Motor neuron (in vitro differentiated cells): ENCODE results near the gene KIRREL3. TPM values are rescaled to one million over a fixed set of nuclear protein-coding genes. Genes with fewer than 3 reads are reported as not detected.

ENCODE experiments used
- ATAC-seq, 8 experiments: fragments of 200-7000 bp; cut with Tn5 transposase; replicated peaks in 6 of 8; 2 replicates each; pipeline ENCODE4 v1.8.0; 2021; ENCODE audit warnings: mild to moderate bottlenecking in 8 of 8, moderate library complexity in 8 of 8
- H3K27ac ChIP-seq, 2 donors: fragments of 250-450 bp; sonication (Bioruptor Pico); 2 replicates each; pipeline ENCODE4 v1.9.0; 2021; ENCODE audit warnings: antibody characterized with exemption in 2 of 2, mild to moderate bottlenecking in 2 of 2, moderate library complexity in 1 of 2
- H3K4me1 ChIP-seq, 2 donors: fragments of 250-450 bp; sonication (Bioruptor Pico); replicated peaks in 1 of 2; 2 replicates each; pipeline ENCODE4 v1.6.1; 2021; ENCODE audit warnings: antibody characterized with exemption in 2 of 2, mild to moderate bottlenecking in 2 of 2, moderate library complexity in 1 of 2
- H3K4me3 ChIP-seq, 5 donors: fragments of 250-450 bp; sonication (Bioruptor Pico); 2 replicates each; pipeline ENCODE4 v1.9.0; 2021; ENCODE audit warnings: antibody characterized with exemption in 5 of 5, mild to moderate bottlenecking in 5 of 5, moderate library complexity in 4 of 5
- WGBS, 10 experiments: fragments of 450-650 bp; shearing (Covaris generic); methylation state at CpG; one replicate each; pipeline ENCODE4 v1.0.0; 2022; 5-methylcytosine and 5-hydroxymethylcytosine counted together
- in situ Hi-C, 9 experiments: fragments of 400-800 bp; cut with MboI; loops; one replicate each; pipeline ENCODE4 v1.15.0; 2021; ENCODE audit warnings: low sequenced_read_pairs in 9 of 9, low pct_unique_long_range_greater_than_20kb in 2 of 9; ENCODE audit not compliant: unreplicated experiment in 9 of 9
- total RNA-seq, 8 experiments: library from RNA; unstranded; fragments of 300-600 nt; gene quantifications; 2 replicates each; pipeline versions ENCODE4 v1.2.3 to v1.2.4, GENCODE V29; 2022

KIRREL3 gene
- total RNA-seq, 8 experiments from 2014 or later: 3.2 to 53.1 (median 4.8) TPM

DNA sequence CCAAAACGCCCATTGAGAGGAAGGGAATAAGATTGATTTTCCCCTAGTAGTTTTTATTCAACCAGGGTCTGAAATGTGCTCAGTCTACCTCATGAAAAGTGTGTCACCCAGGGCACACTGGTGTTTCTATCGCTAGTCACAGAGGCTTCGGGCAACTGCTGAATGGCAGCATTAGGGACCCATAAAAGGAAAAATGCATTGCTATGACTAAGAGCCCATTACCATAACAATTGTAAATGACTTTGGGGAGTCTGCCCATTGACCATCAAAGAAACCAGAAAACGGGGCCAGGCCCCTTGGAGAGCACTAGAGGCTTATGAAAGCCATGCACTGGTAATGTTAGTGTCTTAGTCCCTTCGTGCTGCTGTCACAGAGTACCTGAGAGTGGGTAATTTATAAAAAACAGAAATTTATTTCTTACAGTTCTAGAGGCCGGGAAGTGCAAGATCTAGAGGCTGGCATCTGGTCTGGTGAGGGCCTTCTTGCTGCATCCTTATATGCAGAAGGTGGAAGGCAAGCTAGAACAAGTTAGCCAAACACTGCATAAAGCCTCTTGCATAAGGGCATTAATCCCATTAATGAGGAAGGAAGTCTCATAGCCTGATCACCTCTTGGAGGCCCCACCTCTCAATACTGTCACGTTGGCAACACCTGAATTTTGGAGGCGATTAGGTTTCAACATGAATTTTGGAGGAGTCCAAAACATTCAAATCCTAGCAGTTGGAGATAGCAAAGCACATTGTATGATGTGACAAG is 338.4 kb downstream of the KIRREL3 start:
- no peak overlapping the region for H3K4me3 ChIP-seq
- H3K4me1 ChIP-seq: peaks cover 8 to 22% of the 10 kb centered on the region in 2 donors
- in situ Hi-C loops: loop anchor here in 1 of 9 experiments (25.0 kb wide), 1 partner anchor 100 kb away; no protein-coding TSS in a partner anchor
- 6 to 75% (median 35%) methylated on average over 1 to 6 of the region's 8 CpGs; no CpG with 5 or more reads in 1 of the 10 experiments for WGBS, 10 experiments
- H3K27ac ChIP-seq: no peak overlapping the region
- peak; percentile 41 to 84 (median 60) for ATAC-seq

DNA sequence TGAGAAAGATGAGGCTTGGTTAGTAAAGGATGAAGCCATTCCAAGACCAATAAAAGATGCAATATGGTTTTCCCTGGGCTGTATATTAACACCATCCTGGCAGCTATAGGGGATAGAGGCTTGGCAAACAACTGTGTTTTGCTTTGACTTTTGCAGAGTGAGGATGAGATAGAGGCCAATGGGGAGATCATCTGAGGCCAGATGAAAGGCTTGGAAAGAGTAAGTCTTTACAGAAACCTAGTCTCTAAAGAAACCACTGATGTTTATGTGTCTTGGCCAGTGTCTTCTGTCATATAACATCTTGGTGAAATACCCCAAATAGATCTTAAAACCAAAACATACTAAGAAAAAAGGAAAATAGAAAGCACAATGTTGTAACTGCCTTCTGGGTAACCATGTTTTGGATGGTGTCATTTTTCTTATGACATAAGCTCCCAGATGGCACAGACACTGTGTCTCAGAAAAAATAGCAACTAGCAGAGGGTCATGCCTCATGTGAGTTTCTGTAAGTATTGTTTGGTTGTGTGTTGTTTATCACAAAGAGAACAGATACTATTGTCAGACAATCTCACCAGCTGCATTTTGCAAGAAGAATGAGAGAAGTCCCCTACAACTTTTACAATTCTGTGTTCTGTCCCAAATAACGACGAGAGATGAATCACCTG is 339.7 kb downstream of the KIRREL3 start:
- 48 to 83% (median 73%) methylated on average over 2 of the region's 2 CpGs; no CpG with 5 or more reads in 5 of the 10 experiments for WGBS, 10 experiments

DNA sequence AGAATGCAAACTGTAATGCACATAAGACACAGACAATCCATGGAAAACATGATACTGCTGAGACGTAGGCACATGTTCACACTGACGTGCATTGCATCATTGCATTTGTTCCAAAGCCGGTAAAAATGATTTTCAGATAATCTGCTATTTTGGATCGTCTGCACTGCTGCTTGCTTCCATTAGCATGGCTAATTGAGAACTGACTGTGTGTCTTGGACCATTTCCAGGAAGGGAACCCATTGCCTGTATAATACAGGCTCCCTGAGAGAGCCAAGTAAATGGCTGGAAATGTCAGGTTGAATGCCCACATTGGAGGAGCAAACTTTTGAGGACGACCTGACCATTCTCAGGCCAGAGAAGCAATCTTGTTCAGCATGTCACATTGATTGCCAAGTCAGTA is 340.2 kb downstream of the KIRREL3 start:
- Histone ChIP-seq H3K27ac (no peak overlapping the region), H3K4me1 (peaks cover 15 to 30% of the 10 kb centered on the region in 2 donors), H3K4me3 (no peak overlapping the region)
- ATAC-seq: no peak
- in situ Hi-C loops: loop anchor here in 1 of 9 experiments (25.0 kb wide), 1 partner anchor 98 kb away; no protein-coding TSS in a partner anchor
- 27 to 89% (median 60%) methylated on average over 1 to 5 of the region's 5 CpGs; no CpG with 5 or more reads in 2 of the 10 experiments for WGBS, 10 experiments

More for the DNA sequence above, 339.7 kb downstream of the KIRREL3 start:
- no peak overlapping the region for H3K4me3 ChIP-seq
- in situ Hi-C loops: loop anchor here in 1 of 9 experiments (25.0 kb wide), 1 partner anchor 99 kb away; no protein-coding TSS in a partner anchor
- ATAC-seq: peak in 2 of 8 experiments; percentile 38 to 49
- peaks cover 9 to 25% of the 10 kb centered on the region in 2 donors for H3K4me1 ChIP-seq
- no peak overlapping the region for H3K27ac ChIP-seq

DNA sequence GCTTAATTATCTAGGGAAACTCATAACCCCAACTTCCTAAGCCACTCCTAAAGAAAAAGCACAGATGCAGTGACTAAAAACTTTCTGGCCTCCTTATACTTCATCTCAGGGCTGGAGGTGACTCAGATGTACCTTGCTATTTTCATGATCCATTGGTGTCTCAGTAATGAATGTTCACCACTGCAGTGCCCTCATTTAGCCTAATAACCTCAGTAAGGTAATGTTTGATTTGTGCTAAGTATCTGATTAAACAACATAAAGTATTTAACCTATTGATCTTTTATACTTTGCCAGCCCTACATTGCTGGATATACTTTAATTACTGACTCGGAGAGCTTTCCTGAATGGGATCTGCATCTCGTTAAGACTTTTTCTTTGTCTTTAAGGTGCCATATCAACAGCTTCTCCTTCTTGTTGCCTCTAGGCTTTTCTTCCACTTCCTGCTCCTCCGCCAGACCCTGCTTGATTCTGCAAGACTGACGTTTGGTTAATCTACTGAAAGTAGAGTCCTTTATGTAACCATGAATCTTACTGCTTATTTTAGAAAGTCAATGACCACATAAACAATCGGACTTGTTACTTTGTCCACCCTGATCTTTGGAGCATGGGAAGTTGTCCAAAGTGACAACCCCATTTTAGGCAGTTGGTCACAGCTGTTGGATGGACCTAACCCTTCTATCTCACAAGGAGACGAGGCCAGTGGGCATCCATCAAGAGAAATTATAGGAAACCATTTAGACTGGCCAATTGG is 342.1 kb downstream of the KIRREL3 start:
- in situ Hi-C loops: loop anchor here in 1 of 9 experiments (25.0 kb wide), 1 partner anchor 96 kb away; no protein-coding TSS in a partner anchor
- ATAC-seq: no peak

DNA sequence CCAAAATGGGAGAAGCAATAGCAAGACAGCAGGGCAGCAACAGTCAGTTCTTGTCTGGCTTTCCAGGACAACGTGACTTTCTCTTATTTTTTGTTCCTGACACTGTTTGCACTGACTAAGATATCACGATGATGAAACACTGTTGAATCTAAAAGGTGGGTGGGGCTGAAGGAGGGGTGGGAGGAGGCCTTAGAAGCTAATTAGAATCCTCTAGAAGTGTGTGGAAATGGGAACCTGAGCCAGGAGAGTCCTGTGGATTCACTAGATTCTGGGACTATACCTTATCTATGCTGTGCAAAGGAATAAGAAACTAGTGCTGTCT is 344.8 kb downstream of the KIRREL3 start:
- H3K4me3 ChIP-seq: no peak overlapping the region
- H3K27ac ChIP-seq: no peak overlapping the region
- peaks cover 13 to 18% of the 10 kb centered on the region in 2 donors for H3K4me1 ChIP-seq
- 29 to 80% (median 52%) methylated on average over 1 to 2 of the region's 2 CpGs; no CpG with 5 or more reads in 6 of the 10 experiments for WGBS, 10 experiments
- ATAC-seq: peak in 7 of 8 experiments; percentile 69 to 83 (median 77)
- in situ Hi-C loops: loop anchor here in 1 of 9 experiments (25.0 kb wide), 1 partner anchor 93 kb away; no protein-coding TSS in a partner anchor

More for the DNA sequence above, 342.1 kb downstream of the KIRREL3 start:
- no peak overlapping the region for H3K27ac ChIP-seq
- 50 to 100% (median 90%) methylated on average over 1 to 6 of the region's 6 CpGs; no CpG with 5 or more reads in 2 of the 10 experiments for WGBS, 10 experiments
- peaks cover 21 to 28% of the 10 kb centered on the region in 2 donors for H3K4me1 ChIP-seq
- no peak overlapping the region for H3K4me3 ChIP-seq

DNA sequence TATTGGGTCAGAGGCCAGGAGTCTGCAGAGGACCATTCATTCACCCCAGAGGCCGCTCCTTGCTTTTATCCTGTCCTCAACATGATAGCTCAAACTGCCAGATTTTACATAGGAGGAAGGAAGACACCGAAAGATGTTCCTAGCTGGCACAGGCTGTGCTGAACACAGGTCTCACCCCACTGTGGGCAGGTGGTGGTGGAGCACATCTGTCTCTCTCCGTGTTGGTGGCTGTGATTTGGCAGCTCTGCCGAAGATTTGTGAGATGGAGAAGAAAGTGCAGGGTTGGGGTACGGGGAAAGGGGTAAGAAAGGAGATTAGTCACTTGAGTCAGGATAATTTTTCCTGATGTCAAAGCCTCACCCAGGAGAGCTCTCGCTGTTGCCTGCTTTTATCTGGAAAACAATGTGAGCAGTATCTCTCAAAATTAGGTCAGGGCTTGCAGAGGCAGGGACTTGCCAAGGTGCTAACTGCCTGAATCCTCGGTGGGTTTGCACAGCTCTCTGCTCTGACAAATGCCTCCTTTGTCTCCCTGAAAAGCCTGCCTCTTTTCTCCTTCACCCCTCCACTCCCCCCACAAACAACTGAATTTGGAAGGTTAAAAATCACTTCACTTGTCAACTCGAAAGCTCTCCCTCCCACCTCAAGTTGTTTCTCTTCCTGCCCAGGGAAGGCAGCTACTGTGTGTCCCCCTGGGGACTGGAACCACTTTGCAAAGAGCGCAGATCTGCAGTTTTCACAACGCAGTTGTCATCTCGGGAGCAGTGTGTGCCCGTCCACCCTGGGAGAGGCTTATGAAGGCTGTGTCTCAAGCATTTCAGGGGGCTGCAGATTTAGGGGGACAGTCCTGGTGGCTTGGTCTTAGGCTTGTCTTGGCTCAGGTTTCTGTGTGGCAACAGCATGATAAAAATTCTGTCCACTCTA is 345.4 kb downstream of the KIRREL3 start:
- ATAC-seq: peak in 6 of 8 experiments; percentile 19 to 73 (median 63)
- 29 to 100% (median 54%) methylated on average over 1 to 11 of the region's 12 CpGs for WGBS, 10 experiments

DNA sequence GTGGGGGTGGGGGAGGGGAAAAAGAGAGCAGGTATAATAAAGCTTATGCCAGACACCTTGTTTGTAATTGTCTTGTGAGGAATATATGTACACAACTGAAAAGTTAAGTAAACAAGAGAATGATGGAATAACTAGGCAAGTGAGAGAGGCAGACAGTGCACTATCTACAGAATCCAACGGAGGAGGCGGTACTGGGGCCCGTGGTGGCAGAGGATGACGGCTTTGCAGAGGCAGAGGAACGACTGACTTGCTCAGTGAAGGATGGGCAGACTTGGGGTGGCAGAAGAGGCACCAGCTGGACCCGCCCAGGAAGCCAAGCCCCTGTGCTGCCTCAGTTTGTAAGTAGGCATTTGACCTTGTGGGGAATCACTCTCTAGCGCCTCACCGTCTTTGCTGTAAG is 347.5 kb downstream of the KIRREL3 start:
- Histone ChIP-seq H3K27ac (no peak overlapping the region), H3K4me3 (no peak overlapping the region), H3K4me1 (peaks cover 13 to 18% of the 10 kb centered on the region in 2 donors)
- ATAC-seq: no peak
- in situ Hi-C loops: loop anchor here in 1 of 9 experiments (25.0 kb wide), 1 partner anchor 91 kb away; no protein-coding TSS in a partner anchor
- 85 to 96% (median 88%) methylated on average over 2 to 8 of the region's 8 CpGs; no CpG with 5 or more reads in 4 of the 10 experiments for WGBS, 10 experiments

More for the DNA sequence above, 345.4 kb downstream of the KIRREL3 start:
- H3K4me1 ChIP-seq: peaks cover 13 to 18% of the 10 kb centered on the region in 2 donors
- H3K27ac ChIP-seq: no peak overlapping the region
- in situ Hi-C loops: loop anchor here in 1 of 9 experiments (25.0 kb wide), 1 partner anchor 93 kb away; no protein-coding TSS in a partner anchor
- no peak overlapping the region for H3K4me3 ChIP-seq

DNA sequence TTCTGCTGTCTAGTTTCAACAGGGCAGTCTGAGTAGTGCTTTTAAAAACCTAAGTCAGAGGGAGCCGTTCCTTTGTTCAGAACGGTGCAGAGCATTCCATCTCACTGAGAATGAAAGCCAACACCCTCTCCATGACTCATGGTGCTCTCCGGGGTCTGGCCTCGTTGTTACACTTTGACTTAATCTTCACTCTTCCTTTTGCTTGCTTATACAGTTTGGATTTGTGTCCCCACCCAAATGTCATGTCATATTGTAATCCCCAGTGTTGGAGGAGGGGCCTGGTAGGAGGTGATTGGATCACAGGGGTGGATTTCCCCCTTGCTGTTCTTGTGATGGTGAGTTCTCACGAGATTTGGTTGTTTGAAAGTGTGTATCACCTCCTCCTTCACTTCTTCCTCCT is 352.8 kb downstream of the KIRREL3 start:
- Histone ChIP-seq H3K4me1 (peaks cover 10 to 12% of the 10 kb centered on the region in 2 donors), H3K27ac (no peak overlapping the region), H3K4me3 (no peak overlapping the region)
- ATAC-seq: peak; percentile 54 to 97 (median 80)
- 0 to 100% (median 40%) methylated on average over 1 to 4 of the region's 5 CpGs; no CpG with 5 or more reads in 2 of the 10 experiments for WGBS, 10 experiments
- in situ Hi-C loops: no loop called here

DNA sequence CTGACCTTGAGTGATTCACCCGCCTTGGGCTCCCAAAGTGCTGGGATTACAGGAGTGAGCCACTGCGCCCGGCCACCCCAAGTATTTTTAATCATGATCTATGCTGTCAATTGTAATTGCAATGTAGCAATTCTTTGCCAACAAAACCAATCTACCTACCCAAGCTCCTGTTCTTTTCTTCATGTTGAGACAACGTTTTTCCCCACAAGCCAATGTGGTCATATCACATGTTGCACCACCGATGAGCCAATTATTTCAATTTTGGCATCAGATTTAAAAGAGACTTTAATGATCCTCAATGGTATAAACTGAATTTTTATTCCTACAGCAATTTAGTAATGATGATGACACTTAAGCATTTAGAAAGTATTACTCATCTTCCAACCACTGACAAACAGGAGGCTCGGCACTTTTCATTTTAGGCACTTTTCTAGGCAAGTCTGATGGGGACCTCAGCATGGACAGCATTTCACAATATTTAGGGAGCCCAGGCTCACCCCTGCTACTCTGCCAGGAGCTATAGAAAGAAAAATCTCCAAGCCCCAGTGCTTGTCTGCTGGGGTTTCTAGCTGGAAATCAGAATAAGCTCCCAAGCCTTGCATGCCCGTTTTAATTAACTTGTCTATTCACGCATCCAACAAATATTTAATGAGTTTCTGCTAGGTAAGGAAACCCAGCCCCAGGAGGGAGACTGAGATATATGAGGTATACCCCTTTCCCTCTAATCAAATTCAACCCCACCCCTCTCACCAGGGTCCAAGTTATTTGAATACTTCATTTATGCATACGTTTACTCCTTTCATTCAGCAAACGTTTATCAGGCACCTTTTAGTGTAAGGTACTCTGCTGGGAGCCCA is 353.6 kb downstream of the KIRREL3 start:
- H3K4me1 ChIP-seq: peaks cover 10 to 12% of the 10 kb centered on the region in 2 donors
- H3K27ac ChIP-seq: no peak overlapping the region
- in situ Hi-C loops: no loop called here
- WGBS, 10 experiments: 22 to 89% (median 68%) methylated on average over 2 to 8 of the region's 10 CpGs; no CpG with 5 or more reads in 2 of the 10 experiments
- no peak for ATAC-seq
- H3K4me3 ChIP-seq: no peak overlapping the region

DNA sequence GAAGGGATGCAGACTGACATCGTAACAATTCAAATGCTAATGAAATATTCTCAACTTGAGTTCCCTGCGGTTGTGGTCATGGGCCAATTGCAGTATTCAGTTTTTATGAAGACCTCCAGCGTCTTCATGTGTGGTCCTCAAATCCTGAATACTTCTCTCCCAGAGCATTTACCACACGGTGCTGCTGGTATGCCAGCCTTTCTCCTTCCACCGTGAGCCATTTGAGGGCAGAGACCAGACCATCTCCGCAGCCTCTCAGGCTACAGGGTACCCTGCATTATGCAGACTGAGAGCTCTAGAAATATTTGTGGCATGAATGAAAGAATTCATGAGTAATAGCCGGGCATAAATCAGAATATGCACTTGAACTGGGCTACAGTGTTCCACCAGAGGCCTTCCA is 355.4 kb downstream of the KIRREL3 start:
- 3 to 85% (median 49%) methylated on average over 2 to 7 of the region's 7 CpGs; no CpG with 5 or more reads in 2 of the 10 experiments for WGBS, 10 experiments
- peak in 3 of 8 experiments; percentile 49 to 78 (median 69) for ATAC-seq
- no peak overlapping the region for H3K4me3 ChIP-seq
- peaks cover 12 to 16% of the 10 kb centered on the region in 2 donors for H3K4me1 ChIP-seq
- in situ Hi-C loops: no loop called here
- H3K27ac ChIP-seq: no peak overlapping the region

DNA sequence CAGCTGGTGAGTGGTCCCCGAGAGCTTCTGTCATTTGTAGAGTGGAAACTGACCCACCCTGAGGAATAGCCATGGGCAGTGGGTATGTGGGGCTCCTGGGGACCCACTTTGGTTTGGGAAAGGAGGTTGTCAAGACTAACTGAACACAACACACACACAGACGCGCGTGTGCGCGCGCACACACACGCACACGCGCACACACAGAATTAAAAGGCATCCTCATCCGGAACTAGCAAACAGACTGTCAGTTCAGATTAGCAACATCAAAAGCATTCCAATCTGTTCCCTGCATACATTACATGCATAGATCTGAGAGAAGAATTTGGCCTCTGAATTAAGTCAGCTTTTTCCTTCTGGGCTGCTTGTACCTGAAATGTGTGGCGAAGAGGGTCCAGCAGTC is 360.4 kb downstream of the KIRREL3 start:
- ATAC-seq: no peak
- H3K4me1 ChIP-seq: peaks cover 17 to 40% of the 10 kb centered on the region in 2 donors
- in situ Hi-C loops: no loop called here
- WGBS, 10 experiments: 60 to 100% (median 88%) methylated on average over 2 to 12 of the region's 12 CpGs
- H3K4me3 ChIP-seq: no peak overlapping the region
- no peak overlapping the region for H3K27ac ChIP-seq
